Measurements from ENCODE around the gene OLIG2. TPM values are rescaled to one million over a fixed set of nuclear protein-coding genes. Genes with fewer than 3 reads are reported as not detected.

The OLIG2 gene
- total RNA-seq, 2 experiments from 2014 or later: not detected

- Histone ChIP-seq H3K4me1 (ENCODE audit: insufficient read depth, low read length, poor library complexity, severe bottlenecking) (no peaks in the 10 kb centered on the region), H3K9me3 (ENCODE audit: low read length) (no peaks in the 10 kb centered on the region), H3K27ac (ENCODE audit: low read depth, low read length, poor library complexity, severe bottlenecking) (no peak overlapping the region), H3K9me2 (ENCODE audit: insufficient read depth, low read length) (no peaks in the 10 kb centered on the region), H4K20me1 (ENCODE audit: insufficient read depth, low read length) (no peaks in the 10 kb centered on the region), H3K79me2 (ENCODE audit: insufficient read depth, low read depth, low read length) (no peaks in the 10 kb centered on the region), H3K4me3 (ENCODE audit: low read depth, low read length, poor library complexity, severe bottlenecking) (no peak overlapping the region), H2AFZ (ENCODE audit: low read length) (no peak overlapping the region), H3K36me3 (ENCODE audit: insufficient read depth, low read length) (no peaks in the 10 kb centered on the region), H3K4me2 (ENCODE audit: low read length) (no peak overlapping the region)
- TF ChIP-seq CTCF (conservative IDR thresholded peaks at IDR 0.05; ENCODE audit: low read length): no peak
- no peak for TF ChIP-seq EZH2phosphoT487 (IDR thresholded peaks at IDR 0.05; ENCODE audit: borderline replicate concordance, low read depth, low read length)
- DNase-seq (ENCODE audit: low spot score): no peak
- ChIA-PET CTCF (ENCODE audit: unreplicated experiment) (no interaction called here), POLR2A (interaction anchor here (0.6 kb wide), 1 partner anchor 8 kb away, joined by 3 read pairs; no protein-coding TSS in a partner anchor)
- intact Hi-C loops (cut with micrococcal nuclease; ENCODE audit: unreplicated experiment): no loop called here
- BruUV-seq (replicated peaks): no TSS peak
These were observed 4.9 kb downstream of the OLIG2 start for GRCh38 chr21:33030633-33031032.

GRCh38 chr21:33031152-33031911 is 5.6 kb downstream of the OLIG2 start:
- no TSS peak for BruUV-seq (replicated peaks)
- CTCF ChIA-PET (ENCODE audit: unreplicated experiment): no interaction called here

More at GRCh38 chr21:33031152-33031911, 5.6 kb downstream of the OLIG2 start:
- Histone ChIP-seq H3K4me2 (ENCODE audit: low read length) (no peak overlapping the region), H3K4me3 (ENCODE audit: low read depth, low read length, poor library complexity, severe bottlenecking) (no peak overlapping the region), H3K9me2 (ENCODE audit: insufficient read depth, low read length) (no peaks in the 10 kb centered on the region), H3K27ac (ENCODE audit: low read depth, low read length, poor library complexity, severe bottlenecking) (no peak overlapping the region), H3K4me1 (ENCODE audit: insufficient read depth, low read length, poor library complexity, severe bottlenecking) (no peaks in the 10 kb centered on the region), H3K79me2 (ENCODE audit: insufficient read depth, low read depth, low read length) (no peaks in the 10 kb centered on the region), H3K9me3 (ENCODE audit: low read length) (no peaks in the 10 kb centered on the region), H4K20me1 (ENCODE audit: insufficient read depth, low read length) (no peaks in the 10 kb centered on the region), H2AFZ (ENCODE audit: low read length) (no peak overlapping the region), H3K36me3 (ENCODE audit: insufficient read depth, low read length) (no peaks in the 10 kb centered on the region)
- POLR2A ChIA-PET: no interaction called here
- TF ChIP-seq CTCF (conservative IDR thresholded peaks at IDR 0.05; ENCODE audit: low read length) (no peak), EZH2phosphoT487 (IDR thresholded peaks at IDR 0.05; ENCODE audit: borderline replicate concordance, low read depth, low read length) (no peak)
- intact Hi-C loops (cut with micrococcal nuclease; ENCODE audit: unreplicated experiment): no loop called here
- DNase-seq (ENCODE audit: low spot score): no peak

All from OCI-LY7 (cell line).